SK-N-SH treated with all-trans-retinoic acid at 6 μM for 48 hours (cell line): ENCODE measurements around the gene SMPD3.

ENCODE experiments used
- ARNTL ChIP-seq: fragments of 450-650 bp; formaldehyde crosslinking; IDR thresholded peaks from 2 replicates; pipeline ENCODE4 v1.5.0; 2020; ENCODE audit warnings: low read depth, mild to moderate bottlenecking, moderate library complexity, borderline replicate concordance
- CSDC2 ChIP-seq: fragments of 250-450 bp; sonication (Bioruptor Pico); IDR thresholded peaks from 2 replicates; pipeline ENCODE4 v1.5.0; 2020; ENCODE audit warnings: mild to moderate bottlenecking, moderate library complexity
- ESRRG ChIP-seq: fragments of 250-450 bp; sonication (Bioruptor Pico); IDR thresholded peaks from 2 replicates; pipeline ENCODE4 v1.6.1; 2021; ENCODE audit warnings: mild to moderate bottlenecking
- OSR1 ChIP-seq: fragments of 250-450 bp; sonication (Bioruptor Pico); IDR thresholded peaks from 2 replicates; pipeline ENCODE4 v1.8.0; 2022; ENCODE audit warnings: moderate library complexity, mild to moderate bottlenecking, inconsistent platforms
- PPARA ChIP-seq: fragments of 250-450 bp; sonication (Bioruptor Pico); IDR thresholded peaks from 2 replicates; pipeline ENCODE4 v1.5.0; 2020; ENCODE audit warnings: mild to moderate bottlenecking, borderline replicate concordance
- RARB ChIP-seq: fragments of 250-450 bp; sonication (Bioruptor Pico); IDR thresholded peaks from 2 replicates; pipeline ENCODE4 v1.8.0; 2021; ENCODE audit warnings: mild to moderate bottlenecking, moderate library complexity
- ZFP3 ChIP-seq: fragments of 250-450 bp; sonication (Bioruptor Pico); IDR thresholded peaks from 2 replicates; pipeline ENCODE4 v1.5.0; 2020; ENCODE audit warnings: mild to moderate bottlenecking, moderate library complexity
- ZNF70 ChIP-seq: fragments of 450-650 bp; formaldehyde crosslinking; IDR thresholded peaks from 2 replicates; pipeline ENCODE4 v1.5.0; 2020; ENCODE audit warnings: mild to moderate bottlenecking, moderate library complexity
- ZNF8 ChIP-seq: fragments of 450-650 bp; formaldehyde crosslinking; IDR thresholded peaks from 2 replicates; pipeline ENCODE4 v1.5.0; 2020; ENCODE audit warnings: mild to moderate bottlenecking, moderate library complexity
- TF ChIP-seq, protein P1 (sequence below): fragments of 250-450 bp; sonication (Bioruptor Pico); IDR thresholded peaks from 2 replicates; pipeline ENCODE4 v1.8.0; 2021; ENCODE audit warnings: low read depth, mild to moderate bottlenecking, moderate library complexity, borderline replicate concordance
- TF ChIP-seq, protein P2 (sequence below): fragments of 250-450 bp; sonication (Bioruptor Pico); IDR thresholded peaks from 2 replicates; pipeline ENCODE4 v1.8.0; 2020; ENCODE audit warnings: mild to moderate bottlenecking, moderate library complexity, borderline replicate concordance
- TF ChIP-seq, protein P3 (sequence below): fragments of 250-450 bp; sonication (Bioruptor Pico); IDR thresholded peaks from 2 replicates; pipeline ENCODE4 v1.5.1; 2021; ENCODE audit warnings: mild to moderate bottlenecking, moderate library complexity

DNA sequence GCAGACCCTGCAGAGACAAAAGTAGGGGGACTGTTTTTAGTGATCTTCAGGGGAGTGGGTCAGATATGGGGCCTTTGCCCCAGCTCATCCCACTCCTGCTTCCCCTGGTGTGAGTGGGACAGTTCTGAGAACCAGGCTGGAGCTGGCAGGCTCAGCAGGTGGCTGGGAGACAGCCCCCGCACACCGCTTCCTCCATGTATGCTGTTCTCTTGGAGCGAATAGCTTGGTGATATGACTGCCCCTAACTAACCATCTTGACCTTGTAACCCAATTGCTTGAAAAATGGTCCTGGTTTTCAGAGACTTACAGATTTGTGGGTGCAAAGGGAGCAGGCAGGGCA is 76.0 kb downstream of the SMPD3 start:
- TF ChIP-seq OSR1, result no peak
- no peak for TF ChIP-seq ZNF70 (CRISPR knock-in tag)
- TF ChIP-seq PPARA (CRISPR knock-in tag), result no peak
- TF ChIP-seq ZNF8 (CRISPR knock-in tag), result no peak
- no peak for TF ChIP-seq RARB (CRISPR knock-in tag)
- TF ChIP-seq, protein P1, sequence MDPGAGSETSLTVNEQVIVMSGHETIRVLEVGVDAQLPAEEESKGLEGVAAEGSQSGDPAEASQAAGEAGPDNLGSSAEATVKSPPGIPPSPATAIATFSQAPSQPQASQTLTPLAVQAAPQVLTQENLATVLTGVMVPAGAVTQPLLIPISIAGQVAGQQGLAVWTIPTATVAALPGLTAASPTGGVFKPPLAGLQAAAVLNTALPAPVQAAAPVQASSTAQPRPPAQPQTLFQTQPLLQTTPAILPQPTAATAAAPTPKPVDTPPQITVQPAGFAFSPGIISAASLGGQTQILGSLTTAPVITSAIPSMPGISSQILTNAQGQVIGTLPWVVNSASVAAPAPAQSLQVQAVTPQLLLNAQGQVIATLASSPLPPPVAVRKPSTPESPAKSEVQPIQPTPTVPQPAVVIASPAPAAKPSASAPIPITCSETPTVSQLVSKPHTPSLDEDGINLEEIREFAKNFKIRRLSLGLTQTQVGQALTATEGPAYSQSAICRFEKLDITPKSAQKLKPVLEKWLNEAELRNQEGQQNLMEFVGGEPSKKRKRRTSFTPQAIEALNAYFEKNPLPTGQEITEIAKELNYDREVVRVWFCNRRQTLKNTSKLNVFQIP (CRISPR knock-in tag), result no peak
- no peak for TF ChIP-seq ARNTL (CRISPR knock-in tag)
- TF ChIP-seq, protein P2, sequence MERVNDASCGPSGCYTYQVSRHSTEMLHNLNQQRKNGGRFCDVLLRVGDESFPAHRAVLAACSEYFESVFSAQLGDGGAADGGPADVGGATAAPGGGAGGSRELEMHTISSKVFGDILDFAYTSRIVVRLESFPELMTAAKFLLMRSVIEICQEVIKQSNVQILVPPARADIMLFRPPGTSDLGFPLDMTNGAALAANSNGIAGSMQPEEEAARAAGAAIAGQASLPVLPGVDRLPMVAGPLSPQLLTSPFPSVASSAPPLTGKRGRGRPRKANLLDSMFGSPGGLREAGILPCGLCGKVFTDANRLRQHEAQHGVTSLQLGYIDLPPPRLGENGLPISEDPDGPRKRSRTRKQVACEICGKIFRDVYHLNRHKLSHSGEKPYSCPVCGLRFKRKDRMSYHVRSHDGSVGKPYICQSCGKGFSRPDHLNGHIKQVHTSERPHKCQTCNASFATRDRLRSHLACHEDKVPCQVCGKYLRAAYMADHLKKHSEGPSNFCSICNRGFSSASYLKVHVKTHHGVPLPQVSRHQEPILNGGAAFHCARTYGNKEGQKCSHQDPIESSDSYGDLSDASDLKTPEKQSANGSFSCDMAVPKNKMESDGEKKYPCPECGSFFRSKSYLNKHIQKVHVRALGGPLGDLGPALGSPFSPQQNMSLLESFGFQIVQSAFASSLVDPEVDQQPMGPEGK (CRISPR knock-in tag), result no peak
- no peak for TF ChIP-seq ESRRG (CRISPR knock-in tag)
- TF ChIP-seq, protein P3, sequence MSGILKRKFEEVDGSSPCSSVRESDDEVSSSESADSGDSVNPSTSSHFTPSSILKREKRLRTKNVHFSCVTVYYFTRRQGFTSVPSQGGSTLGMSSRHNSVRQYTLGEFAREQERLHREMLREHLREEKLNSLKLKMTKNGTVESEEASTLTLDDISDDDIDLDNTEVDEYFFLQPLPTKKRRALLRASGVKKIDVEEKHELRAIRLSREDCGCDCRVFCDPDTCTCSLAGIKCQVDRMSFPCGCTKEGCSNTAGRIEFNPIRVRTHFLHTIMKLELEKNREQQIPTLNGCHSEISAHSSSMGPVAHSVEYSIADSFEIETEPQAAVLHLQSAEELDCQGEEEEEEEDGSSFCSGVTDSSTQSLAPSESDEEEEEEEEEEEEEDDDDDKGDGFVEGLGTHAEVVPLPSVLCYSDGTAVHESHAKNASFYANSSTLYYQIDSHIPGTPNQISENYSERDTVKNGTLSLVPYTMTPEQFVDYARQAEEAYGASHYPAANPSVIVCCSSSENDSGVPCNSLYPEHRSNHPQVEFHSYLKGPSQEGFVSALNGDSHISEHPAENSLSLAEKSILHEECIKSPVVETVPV, result no peak
- no peak for TF ChIP-seq ZFP3 (CRISPR knock-in tag)
- TF ChIP-seq CSDC2 (CRISPR knock-in tag), result no peak
